ENCODE measurements around the gene PSME2. TPM values are rescaled to one million over a fixed set of nuclear protein-coding genes. Genes with fewer than 3 reads are reported as not detected.

Gene PSME2
- total and polyA plus RNA-seq, 2 experiments from 2014 or later, result 54.0 to 259 TPM

- TF ChIP-seq ZNF331 (CRISPR knock-in tag; IDR thresholded peaks at IDR 0.05; ENCODE audit: low read depth) (no peak), POLR2AphosphoS5 (IDR thresholded peaks at IDR 0.05; ENCODE audit: low read depth) (no peak), CTCF (conservative IDR thresholded peaks at IDR 0.05; ENCODE audit: low read depth in 2 of 2) (no peak), REST (IDR thresholded peaks at IDR 0.05; ENCODE audit: unreplicated experiment) (no peak), JUNB (IDR thresholded peaks at IDR 0.05; ENCODE audit: unreplicated experiment) (no peak), ZNF114 (CRISPR knock-in tag; IDR thresholded peaks at IDR 0.05) (no peak)
These were observed 40.6 kb upstream of the PSME2 start (continued) for GRCh38 chr14:24186831-24187538.

- DNase-seq (ENCODE audit: low spot score), result no peak
- Histone ChIP-seq H3K27me3 (ENCODE audit: insufficient read depth) (no peaks in the 10 kb centered on the region), H3K36me3 (ENCODE audit: insufficient read depth) (no peaks in the 10 kb centered on the region; the same call in 1 of the 2 replicates), H3K4me1 (ENCODE audit: insufficient read depth) (peaks cover 10% of the 10 kb centered on the region), H3K9me2 (ENCODE audit: insufficient read depth) (no peaks in the 10 kb centered on the region), H3K27ac (ENCODE audit: low read depth) (no peak overlapping the region), H3K79me2 (replicated peaks; ENCODE audit: insufficient read depth) (peaks cover 13% of the 10 kb centered on the region; the same call in 1 of the 2 replicates), H3F3A (replicated peaks; ENCODE audit: low read depth) (no peaks in the 10 kb centered on the region; the same call in 1 of the 2 replicates), H3K4me2 (no peak overlapping the region), H4K20me1 (replicated peaks; ENCODE audit: insufficient read depth) (peaks cover 6% of the 10 kb centered on the region), H3K4me3 (no peak overlapping the region), H2AFZ (no peak overlapping the region)
- Mint-ChIP-seq H3K27me3 (ENCODE audit: insufficient read depth, low read depth, poor library complexity) (peaks cover 30% of the 10 kb centered on the region), H3K27ac (no peak overlapping the region), H3K9me3 (peaks cover 3% of the 10 kb centered on the region; the same call in 2 of the 3 replicates), H3K4me1 (peaks cover 17% of the 10 kb centered on the region), H3K4me3 (no peak overlapping the region), H3K36me3 (ENCODE audit: low read depth) (peaks cover 71% of the 10 kb centered on the region)
- ATAC-seq, result no peak
- no peak for TF ChIP-seq JUNB (IDR thresholded peaks at IDR 0.05; ENCODE audit: unreplicated experiment)
- no peak for TF ChIP-seq ZNF331 (CRISPR knock-in tag; IDR thresholded peaks at IDR 0.05; ENCODE audit: low read depth)
- no peak for TF ChIP-seq NANOG (IDR thresholded peaks at IDR 0.05; ENCODE audit: borderline replicate concordance)
- TF ChIP-seq REST (IDR thresholded peaks at IDR 0.05; ENCODE audit: unreplicated experiment), result no peak
- no peak for TF ChIP-seq EZH2 (IDR thresholded peaks at IDR 0.05; ENCODE audit: low read depth, unreplicated experiment)
- TF ChIP-seq CTCF (conservative IDR thresholded peaks at IDR 0.05; ENCODE audit: low read depth in 2 of 2), result no peak
These were observed 39.3 kb upstream of the PSME2 start for GRCh38 chr14:24185741-24186140.
